Lower leg skin (tissue), 4 donors: ENCODE results near the gene THADA. TPM values are rescaled to one million over a fixed set of nuclear protein-coding genes. Genes with fewer than 3 reads are reported as not detected.

Source experiments
- DNase-seq, 2 donors: peaks; one replicate each; pipeline ENCODE4 v3.0.0-alpha.2; 2019; ENCODE audit warnings: low spot score in 2 of 2
- H3K4me3 ChIP-seq: fragments of 200-600 bp; sonication (generic); 2 replicates; pipeline ENCODE4 v1.5.1; 2017; ENCODE audit warnings: mild to moderate bottlenecking, low read depth; ENCODE audit not compliant: poor library complexity, severe bottlenecking
- POLR2A ChIP-seq, 2 donors: fragments of 450-650 bp; IDR thresholded peaks; one replicate each; pipeline ENCODE4 v1.6.1; 2016 to 2017; ENCODE audit warnings: antibody characterized with exemption in 2 of 2, mild to moderate bottlenecking in 1 of 2, moderate library complexity in 1 of 2
- WGBS, 2 donors: methylation state at CpG; one replicate each; pipeline ENCODE4 v1.1.5; 2018; 5-methylcytosine and 5-hydroxymethylcytosine counted together
- intact Hi-C: fragments of 100-400 bp; cut with DNase I; formaldehyde crosslinking; loops from one replicate; pipeline ENCODE4 v1.15.0; 2023; ENCODE audit warnings: low total_unique reads
- total RNA-seq, 4 donors: library from RNA; depleted of rRNA; stranded (reverse); fragments of >200 nt; gene quantifications; one replicate each; pipeline ENCODE4 v1.1.0, GENCODE V29; 2016
- TF ChIP-seq, protein P1 (sequence below), 3 donors: fragments of 450-650 bp; IDR thresholded peaks; one replicate each; pipeline ENCODE4 v1.5.1; 2016; ENCODE audit warnings: antibody characterized with exemption in 3 of 3, mild to moderate bottlenecking in 3 of 3, moderate library complexity in 2 of 3

The THADA gene
- total RNA-seq, 4 donors from 2014 or later = 19.5 to 26.4 (median 22.2) TPM

DNA sequence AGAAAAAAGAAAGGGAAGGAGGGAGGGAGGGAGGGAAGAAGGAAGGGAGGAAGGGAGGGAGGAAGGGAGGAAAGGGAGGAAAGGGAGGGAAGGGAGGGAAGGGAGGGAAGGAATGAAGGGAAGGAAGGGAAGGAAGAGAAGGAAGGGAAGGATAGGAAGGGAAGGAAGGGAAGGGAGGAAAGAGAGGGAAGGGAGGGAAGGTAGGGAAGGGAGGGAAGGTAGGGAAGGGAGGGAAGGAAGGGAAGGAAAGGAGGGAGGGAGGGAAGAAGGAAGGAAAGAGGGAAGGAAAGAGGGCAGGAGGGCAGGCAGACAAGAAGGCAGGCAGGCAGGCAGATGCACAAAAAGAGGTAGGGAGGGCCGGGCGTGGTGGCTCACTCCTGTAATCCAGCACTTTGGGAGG lies 74.9 kb downstream of the THADA start:
- no peak overlapping the region for H3K4me3 ChIP-seq
- intact Hi-C loops = no loop called here
- DNase-seq = no peak
- TF ChIP-seq POLR2A (IDR thresholded peaks at IDR 0.05) = no peak
- TF ChIP-seq, protein P1, sequence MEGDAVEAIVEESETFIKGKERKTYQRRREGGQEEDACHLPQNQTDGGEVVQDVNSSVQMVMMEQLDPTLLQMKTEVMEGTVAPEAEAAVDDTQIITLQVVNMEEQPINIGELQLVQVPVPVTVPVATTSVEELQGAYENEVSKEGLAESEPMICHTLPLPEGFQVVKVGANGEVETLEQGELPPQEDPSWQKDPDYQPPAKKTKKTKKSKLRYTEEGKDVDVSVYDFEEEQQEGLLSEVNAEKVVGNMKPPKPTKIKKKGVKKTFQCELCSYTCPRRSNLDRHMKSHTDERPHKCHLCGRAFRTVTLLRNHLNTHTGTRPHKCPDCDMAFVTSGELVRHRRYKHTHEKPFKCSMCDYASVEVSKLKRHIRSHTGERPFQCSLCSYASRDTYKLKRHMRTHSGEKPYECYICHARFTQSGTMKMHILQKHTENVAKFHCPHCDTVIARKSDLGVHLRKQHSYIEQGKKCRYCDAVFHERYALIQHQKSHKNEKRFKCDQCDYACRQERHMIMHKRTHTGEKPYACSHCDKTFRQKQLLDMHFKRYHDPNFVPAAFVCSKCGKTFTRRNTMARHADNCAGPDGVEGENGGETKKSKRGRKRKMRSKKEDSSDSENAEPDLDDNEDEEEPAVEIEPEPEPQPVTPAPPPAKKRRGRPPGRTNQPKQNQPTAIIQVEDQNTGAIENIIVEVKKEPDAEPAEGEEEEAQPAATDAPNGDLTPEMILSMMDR (IDR thresholded peaks at IDR 0.05) = no peak
- WGBS, 2 donors = 91 to 94% methylated on average over 2 of the region's 2 CpGs

DNA sequence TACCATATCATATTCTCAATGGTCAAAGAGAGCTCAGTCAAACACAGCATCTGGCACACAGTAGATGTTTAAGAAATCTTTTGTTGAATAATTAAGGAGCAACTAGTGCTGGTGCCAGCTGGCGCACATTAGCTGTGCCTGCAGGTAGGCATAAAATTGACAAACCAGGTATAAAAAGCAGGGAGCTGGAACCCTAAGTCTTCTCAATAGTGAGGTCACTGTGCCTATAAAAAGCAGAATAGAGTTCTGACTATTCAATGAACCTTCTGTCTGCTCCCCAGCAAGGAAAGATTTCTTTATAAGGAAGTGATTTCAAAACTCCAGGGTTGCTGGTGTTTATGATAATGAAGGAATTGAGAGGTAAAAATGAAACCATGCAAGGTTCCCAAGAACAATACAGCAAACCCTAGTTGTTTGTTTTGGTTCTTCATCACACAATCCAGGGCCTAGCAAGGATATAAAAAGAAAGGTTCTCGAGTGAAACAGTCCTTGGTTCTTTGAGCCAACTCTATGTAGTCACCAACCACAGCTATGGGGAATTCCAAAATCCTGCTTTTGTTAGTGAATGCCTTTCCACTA lies 76.1 kb downstream of the THADA start:
- intact Hi-C loops = no loop called here
- peak in 1 of 2 donors; percentile 46 for DNase-seq
- H3K4me3 ChIP-seq = no peak overlapping the region
- 31 to 34% methylated on average over 2 of the region's 2 CpGs for WGBS, 2 donors
- TF ChIP-seq, protein P1 (IDR thresholded peaks at IDR 0.05) = no peak

DNA sequence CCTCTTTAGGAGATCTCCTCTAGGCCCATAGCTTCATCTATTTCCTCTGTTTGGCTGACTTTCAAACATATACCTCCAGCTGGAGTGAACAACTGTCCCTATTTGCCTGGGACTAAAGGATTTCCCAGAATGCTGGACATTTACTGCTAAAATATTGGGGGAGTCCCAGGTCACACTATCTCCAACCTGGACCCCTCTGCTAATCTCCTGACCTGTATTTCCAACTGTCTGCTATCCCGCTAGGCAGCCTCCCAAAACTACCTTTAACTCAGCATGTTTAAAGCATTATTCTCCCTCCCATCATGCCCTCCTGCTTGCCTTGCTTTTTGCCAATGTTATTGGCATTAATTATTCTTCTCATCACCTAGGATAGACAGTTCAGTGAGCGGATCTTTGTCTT lies 77.1 kb downstream of the THADA start:
- TF ChIP-seq, protein P1 (IDR thresholded peaks at IDR 0.05) = no peak
- no peak for TF ChIP-seq POLR2A (IDR thresholded peaks at IDR 0.05)
- H3K4me3 ChIP-seq = no peak overlapping the region
- 64 to 76% methylated on average over 2 of the region's 2 CpGs for WGBS, 2 donors
- DNase-seq = no peak
- intact Hi-C loops = no loop called here

DNA sequence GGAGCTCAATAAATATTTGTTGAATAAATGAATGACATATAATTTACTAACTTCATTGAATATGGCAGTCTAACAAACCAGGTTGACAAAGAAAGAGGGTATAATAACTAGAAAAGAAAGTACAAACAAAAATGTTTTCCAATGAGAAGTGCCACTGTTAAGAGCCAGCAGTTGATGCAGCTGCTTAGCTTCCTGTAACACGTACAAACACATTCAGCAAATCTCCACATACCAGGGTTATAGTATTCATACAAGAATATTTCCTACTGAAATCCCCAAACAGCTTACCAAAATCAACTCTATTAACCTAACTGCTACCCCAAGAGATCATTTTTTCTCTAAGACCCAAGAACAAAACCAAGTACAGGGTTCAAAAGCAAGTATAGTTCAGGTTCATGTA lies 77.7 kb downstream of the THADA start:
- no peak for TF ChIP-seq POLR2A (IDR thresholded peaks at IDR 0.05)
- TF ChIP-seq, protein P1 (IDR thresholded peaks at IDR 0.05) = no peak
- no peak for DNase-seq
- no peak overlapping the region for H3K4me3 ChIP-seq
- 21 to 30% methylated on average over 1 of the region's 1 CpG for WGBS, 2 donors
- intact Hi-C loops = no loop called here

DNA sequence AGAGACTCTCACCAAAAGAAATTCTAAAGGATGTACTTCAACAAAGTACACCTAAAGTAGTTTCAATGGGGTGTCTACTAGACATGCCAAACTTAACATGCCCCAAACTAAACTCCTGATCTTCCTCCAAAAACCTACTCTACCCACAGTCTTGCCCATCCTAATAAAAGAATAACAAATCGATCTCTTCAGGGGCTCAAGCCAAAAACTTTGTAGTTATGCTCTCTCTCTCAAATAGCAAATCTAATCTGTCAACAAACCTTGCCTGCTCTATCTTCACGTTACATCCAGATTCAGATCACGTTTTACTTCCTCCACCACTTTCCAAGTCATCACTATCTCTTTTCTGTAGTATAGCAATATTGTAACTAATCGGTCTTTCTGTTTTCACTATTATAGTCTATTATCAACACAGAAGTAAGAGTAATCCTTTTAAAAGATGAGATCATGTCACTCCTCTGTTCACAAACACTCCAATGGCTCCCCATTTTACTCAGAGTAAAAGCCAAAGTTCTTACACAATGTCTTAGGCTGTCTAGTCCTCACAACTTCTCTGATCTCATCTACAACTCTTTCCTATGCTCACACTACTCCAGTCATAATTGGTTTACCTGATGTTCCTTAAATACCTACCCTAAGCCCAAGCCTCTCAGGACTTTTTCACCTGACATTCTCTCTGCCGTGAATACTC lies 79.9 kb downstream of the THADA start:
- WGBS, 2 donors = 38 to 45% methylated on average over 5 of the region's 5 CpGs
- DNase-seq = no peak
- intact Hi-C loops = no loop called here
- TF ChIP-seq, protein P1 (IDR thresholded peaks at IDR 0.05) = no peak
- TF ChIP-seq POLR2A (IDR thresholded peaks at IDR 0.05) = no peak
- no peak overlapping the region for H3K4me3 ChIP-seq
